ENCODE measurements around the gene FDX1.

The FDX1 gene

DNA sequence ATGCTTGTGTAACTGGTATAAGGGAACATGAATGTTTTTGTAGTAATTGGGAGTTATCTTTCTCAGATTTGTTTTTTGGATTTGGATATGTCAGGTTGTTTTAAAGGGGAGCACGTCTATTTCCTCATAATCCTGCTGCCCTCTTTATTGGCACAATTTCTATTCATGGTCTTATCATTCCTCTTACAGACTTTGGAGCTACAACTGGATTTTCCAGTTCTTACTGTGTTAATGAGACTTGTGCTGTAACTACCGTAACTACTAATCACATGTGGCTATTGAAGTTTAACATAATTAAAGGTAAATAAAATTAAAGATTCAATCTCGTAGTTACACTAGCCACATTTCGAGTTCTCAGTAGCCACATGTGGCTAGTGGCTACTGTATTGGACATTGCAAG is 1.9 kb downstream of the FDX1 start:
- no peak for DNase-seq

DNA sequence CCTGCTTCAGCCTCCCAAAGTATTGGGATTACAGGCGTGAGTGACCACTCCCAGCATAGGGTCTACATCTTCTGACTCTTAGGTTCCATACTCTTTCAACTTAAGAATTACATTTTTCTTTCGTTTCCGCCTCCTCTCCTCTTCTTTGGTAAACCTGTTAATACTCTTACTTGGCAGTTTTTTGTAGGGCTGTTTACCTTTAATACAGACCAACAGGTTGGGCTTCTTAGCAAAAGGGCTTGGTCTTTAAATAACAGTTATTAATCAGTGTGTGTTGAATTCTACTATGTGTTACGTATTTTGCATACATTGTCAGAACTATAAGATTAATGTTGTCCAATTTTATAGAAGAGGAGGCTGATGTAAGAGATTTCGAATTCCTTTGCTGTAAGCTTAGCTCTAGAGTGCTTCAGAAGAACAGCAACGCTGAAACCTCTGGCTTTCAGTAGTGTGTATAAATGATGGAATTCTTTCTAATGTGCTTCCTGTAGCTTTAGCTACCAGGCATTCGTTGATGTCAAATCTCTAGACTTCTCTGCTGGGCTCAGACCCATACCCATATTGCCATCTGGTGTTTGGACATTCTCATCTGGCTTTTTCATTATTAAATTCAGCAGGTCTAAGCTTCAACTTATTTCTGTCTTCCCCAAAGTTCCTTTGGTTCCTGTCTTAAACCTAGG is 3.1 kb downstream of the FDX1 start:
- DNase-seq: no peak

DNA sequence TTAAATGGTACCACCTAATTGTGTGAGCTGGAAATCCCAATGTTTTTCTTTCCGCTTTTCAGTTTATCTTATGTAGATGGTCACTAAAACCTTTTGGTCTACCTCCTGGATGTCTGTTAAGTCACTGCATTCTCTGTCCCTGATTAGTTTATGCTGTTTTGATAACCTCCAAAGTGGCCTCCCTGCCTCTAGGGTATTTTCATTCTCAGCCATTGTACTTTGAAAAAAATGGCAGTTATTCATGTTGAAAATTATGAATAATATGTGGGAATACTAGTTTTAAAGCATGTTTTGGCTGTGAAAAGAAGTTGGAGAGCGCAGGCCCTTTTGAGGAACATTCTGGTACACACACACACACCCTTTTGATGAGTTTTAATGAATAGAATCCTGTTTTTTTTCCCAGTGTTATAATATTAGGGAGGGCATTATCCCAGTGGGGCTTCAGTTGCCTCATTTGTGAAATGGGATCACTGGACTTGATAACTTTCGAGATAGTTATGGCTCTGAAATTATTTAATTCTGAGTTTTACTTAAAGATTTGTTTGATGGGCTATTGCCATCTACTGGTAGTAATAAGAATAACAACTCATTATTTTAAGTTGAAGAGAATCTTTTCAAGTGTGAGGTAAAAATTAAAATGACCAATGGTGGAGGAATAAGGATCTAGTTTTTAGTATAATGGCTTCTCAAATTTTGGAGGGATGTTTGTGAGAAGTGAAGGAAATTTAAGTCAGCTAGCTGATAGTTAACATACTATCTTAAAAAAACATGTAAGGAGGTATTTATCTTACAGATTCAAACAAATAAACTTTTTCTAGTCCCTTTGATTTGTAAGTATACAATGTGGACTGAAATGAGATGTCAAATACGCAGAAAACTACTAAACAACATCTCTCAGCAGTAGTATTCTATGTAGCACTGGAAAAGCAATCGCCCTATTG is 3.9 kb downstream of the FDX1 start:
- no peak for DNase-seq

DNA sequence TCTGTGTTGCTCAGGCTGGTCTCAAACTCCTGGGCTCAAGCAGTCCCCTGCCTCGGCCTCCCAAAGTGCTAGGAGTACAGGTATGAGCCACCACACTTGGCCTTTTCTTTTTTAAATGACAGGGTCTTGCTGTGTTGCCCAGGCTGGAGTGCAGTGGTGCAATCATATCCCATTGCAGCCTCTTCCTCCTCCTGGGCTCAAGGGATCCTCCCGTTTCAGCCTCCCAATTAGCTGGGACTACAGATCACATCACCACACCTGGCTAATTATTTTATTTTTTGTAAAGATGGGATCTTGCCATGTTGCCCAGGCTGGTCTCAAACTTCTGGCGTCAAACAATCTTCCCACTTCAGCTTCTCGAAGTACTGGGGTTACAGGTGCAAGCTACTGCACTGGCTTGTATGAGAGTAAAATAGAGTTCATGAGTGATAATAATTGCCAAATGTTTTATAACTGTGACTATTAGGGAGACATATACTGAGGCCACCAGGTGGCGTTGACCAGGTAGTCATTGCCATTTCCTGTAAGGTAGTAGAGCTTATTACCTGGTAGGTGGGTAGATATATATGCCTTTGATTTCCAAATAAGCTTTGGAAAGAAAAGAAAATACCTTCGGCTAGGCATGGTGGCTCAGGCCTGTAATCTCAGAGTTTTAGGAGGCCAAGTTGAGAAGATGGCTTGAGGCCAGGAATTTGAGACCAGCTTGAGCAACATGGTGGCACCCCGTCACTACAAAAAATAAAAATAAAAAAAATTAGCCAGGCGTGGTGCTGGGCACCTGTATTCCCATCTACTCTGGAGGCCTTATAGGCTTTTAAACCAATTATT is 5.4 kb downstream of the FDX1 start:
- DNase-seq: no peak

DNA sequence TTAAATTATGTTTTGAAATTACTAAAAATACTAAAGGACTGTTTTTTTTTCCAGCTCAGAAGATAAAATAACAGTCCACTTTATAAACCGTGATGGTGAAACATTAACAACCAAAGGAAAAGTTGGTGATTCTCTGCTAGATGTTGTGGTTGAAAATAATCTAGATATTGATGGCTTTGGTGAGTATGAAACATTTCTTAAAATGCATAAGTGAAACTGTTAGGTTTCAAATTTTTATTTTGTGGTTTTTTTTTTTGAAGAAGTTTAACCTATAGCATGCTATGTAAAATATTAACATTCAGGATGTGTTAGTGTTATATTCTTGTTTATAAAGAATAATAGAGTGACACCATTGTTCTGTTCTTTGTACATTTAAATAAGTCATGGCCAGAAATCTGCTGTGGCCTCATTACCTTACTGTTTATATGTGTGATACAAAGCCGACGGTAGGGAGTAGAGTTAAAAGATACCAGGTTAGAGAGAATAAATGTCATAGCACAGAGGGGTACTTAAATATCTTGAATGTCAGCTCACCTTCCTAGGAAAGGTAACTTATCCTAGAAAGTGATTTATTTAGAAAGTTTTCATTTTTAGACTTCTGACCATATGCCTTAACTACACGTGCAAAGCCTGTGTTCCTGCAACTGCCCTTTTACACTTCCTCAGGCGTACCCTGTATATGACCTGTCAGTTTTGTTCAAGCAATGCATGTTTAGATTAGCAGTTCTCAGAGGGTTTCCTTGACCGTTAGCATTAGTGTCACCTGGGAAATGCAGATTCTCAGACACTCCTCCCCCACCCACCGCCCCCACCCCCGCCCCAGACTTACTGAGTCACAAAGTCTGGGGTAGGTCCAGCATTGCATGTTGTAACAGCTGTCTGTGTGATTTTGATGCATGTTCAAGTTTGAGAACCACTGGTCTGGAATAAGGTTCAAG is 6.3 kb downstream of the FDX1 start:
- DNase-seq: no peak

DNA sequence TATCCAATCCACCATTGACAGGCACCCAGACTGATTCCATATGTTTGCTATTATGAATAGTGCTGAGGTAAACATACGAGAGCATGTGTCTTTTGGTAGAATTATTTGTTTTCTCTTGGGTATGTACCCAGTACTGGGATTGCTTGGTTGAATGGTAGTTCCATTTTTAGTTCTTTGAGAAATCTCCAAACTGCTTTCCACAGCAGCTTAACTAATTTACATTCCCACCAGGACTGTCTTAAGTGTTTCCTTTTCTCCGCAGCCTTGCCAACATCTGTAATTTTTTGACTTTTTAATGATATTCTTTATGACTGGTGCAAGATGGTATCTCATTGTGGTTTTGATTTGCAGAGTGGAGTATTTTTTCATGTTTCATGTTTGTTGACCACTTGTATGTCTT is 8.3 kb downstream of the FDX1 start:
- DNase-seq: no peak

DNA sequence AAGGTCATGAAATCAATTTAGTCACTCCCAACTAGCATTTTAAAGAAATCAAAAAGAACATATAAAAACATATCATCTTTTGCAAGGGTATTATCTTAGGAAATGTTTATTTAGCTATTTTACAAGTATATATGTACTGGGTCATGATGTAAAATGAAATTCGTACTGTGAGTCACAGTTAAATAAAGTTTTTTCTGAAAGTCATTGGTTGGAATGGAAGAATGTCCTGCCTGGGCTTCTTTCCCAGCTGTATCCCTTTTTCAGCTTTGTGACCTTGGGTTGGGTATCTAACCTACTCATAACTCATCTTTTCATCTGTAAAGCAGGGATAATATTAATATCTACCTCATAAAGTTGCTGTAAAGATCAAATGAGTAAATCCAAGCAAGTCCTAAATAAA is 15.7 kb downstream of the FDX1 start:
- DNase-seq: no peak

DNA sequence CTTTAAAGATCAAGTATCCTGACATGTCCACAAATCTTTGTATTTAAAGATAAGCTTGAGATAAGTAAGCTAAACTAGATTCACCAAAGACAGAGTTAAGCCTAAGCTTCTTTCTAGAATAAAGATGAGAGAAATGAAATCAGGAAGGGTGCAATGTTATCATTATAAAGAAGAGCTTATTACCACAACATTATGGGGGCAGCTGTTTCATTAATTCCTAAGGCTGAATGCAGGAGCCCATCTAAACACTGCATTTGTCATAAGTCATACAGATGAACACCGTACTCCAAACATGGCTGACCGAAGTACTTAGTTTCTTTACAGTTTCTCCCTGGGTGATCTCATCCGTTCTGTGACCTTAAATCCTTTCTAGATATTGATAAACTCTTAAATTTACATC is 16.3 kb downstream of the FDX1 start:
- DNase-seq: no peak

DNA sequence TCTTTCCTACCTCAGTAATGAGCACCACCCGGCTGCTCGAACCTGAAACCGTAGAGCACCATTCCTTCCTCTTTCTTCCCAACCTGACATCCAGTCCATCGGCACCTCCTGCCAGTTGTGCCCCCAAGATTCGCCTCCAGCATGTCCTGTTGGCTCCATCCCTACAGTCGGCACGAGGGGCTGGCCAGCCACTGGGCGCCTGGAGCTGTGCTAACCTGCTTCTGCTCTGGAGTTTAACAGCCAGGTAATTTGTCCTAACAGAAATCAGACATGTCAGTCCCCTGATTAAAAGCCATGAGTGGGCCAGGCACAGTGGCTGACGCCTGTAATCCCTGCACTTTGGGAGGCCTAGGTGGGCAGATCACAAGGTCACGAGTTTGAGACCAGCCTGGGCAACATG is 16.8 kb downstream of the FDX1 start:
- no peak for DNase-seq

DNA sequence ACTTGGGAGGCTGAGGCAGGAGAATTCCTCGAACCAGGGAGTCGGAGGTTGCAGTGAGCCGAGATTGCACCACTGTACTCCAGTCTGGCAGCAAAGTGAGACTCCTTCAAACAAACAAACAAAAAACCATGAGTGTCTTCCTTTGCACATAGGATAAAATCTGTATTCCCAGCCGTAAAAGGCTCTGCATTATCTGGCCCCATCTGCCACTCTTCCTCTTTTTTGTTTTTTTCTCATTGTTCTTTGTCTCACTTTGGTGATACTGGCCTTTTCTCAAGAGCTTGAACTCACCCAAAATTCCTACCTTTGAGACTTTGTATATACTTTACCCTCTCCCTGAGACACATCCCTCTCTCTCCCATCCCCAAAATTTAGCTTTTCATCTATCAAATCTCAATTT is 17.6 kb downstream of the FDX1 start:
- no peak for DNase-seq

DNA sequence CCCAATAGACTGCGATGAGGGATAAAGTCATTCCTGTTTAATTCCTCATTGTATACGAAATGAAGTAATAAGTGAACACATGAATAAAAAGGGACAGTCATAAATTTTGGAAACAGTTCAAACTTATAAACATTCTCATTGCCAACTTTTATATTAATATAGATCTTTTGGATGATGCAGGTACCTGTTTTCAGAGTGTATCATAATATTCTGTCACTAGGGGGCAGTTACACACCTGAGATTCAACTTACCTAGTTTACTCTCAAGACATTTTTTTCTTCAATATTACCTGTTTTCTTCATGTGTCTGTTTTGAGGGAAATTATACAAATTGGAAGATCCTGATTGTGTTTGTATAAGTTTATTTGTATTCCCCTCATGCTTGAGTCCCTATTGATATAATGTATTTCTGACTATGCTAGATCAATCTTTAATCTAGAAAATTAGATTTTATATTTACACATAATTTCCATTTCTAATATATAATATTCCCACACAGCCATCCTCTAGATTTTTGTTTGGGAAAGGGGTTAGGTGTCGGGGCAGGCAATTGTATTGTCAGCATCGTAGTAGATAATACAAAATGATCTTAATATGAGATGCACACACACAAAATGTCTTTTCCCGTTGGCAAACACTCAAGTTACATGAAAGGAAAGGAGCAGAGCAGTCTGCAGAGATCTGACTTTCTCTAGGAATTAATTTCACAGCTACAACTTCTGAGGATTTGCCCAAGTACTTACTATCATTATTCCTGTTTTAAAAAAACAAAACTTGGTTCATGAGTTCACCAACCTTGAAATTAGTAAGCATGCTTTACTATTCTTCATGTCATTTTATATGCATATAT is 18.4 kb downstream of the FDX1 start:
- no peak for DNase-seq

DNA sequence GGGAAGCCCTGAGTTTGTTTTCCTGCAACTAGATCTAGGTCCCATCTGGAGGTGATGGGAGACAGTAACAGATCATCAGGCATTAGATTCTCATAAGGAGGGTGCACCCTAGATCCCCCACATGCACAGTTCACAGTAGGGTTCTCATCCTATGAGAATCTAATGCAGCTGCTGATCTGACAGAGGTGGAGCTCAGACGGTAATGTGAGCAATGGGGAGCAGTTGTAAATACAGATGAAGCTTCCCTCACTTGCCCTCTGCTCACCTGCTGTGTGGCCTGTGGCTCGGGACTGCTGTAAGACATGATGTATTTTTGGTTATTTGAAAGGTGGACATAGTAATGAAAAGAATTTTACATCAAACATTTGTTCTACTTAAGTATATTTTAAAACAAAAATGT is 20.5 kb downstream of the FDX1 start:
- no peak for DNase-seq

DNA sequence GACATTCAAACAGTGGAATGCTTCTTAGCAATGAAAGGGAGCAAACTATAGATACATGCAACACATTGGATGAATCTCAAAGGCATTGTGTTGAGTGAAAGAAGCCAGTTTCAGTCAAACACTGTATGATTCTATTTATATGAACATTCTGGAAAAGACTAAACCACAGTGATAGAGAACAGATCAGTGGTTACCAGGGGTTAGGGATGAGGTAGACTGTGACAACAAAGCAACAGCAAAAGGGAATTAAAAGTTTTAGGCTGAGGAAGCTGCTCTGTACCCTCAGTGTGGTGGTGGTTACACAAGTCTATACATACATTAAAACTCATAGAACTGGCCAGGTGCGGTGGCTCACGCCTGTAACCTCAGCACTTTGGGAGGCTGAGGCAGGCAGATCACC is 23.0 kb downstream of the FDX1 start:
- DNase-seq: no peak

DNA sequence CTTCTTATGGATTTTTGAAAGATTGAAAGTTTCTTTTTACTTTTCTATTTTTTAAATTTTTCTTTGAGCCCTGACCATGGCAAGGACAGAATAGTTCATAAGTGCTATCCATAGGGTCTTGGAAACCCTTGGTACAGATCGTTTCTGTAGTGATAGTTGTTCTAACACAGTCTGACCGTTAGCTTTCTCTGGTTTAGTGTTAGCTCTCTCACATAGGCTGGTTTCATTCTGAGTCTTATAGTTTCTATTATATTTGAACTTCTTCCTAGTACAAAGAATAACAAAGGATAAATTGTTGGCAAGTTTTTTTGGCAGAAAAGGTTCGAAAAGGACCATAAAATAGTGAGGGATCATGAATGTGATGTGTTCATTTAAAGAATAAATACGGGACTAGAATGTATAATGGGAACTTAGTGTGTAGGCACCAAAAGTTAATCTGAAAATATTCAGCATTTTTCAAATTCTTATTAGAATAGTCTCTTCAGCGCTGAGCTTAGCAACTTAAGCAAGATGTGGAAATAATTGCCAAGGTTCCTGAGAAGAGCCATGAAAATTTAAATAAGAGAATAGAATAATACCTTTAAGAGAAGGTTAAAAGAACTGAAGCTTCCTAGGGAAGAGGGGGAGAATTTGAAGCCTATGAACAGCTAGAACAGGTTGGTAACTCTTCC is 24.1 kb downstream of the FDX1 start:
- DNase-seq: no peak

DNA sequence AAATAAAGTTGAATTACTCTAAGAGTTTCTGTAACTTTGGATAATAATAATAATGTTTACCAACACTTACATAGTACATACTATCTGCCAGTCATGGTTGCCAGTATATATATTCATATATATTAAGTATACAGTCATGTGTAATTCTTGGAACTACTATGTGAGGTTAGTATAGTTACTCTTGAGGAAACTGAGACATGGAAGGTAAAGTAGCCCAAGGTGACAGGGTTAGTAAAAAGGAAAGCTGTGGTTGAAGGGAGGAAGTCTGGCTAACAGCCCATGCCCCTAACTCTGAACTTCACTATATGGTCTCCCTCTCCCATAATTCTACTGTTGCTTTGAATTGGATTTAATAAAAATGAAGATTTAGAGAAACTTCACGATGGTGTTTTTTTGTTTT is 24.9 kb downstream of the FDX1 start:
- DNase-seq: no peak

DNA sequence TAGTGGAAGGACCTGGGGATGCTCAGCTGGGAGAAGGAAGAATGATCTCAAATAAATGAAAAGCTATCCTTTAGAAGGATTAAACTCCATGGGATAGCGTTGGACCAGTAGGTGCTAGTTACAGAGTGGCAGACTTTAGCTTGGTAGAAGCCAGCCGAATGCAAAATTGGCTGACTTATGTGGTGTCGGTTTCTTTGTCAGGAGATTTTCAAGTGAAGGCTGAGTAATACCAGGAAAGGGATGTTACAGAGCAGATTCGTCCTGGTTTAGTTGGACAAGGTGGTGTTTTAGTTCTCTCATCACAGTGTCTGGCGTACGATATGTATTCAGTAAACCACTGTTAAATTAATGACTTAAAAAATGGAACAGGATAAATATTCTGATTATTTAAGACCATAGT is 26.0 kb downstream of the FDX1 start:
- no peak for DNase-seq

DNA sequence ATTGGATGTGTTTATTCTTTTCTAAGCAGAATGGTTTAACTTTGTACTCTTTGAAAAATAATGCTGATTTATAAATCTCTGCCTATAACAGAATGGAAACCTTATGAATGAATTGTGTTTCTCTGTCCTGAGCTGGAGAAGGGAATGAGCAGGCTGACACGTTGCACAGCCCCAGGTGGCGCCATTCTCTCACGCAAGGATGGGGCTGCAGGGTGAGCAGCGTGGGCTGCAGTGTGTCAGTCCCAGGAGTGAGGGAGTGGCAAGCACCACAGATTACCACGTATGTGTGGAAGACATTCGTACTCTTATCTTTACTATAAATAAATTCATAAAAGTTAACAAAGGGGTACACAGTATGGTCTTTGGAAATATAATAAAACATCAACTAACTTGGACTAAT is 33.4 kb downstream of the FDX1 start:
- DNase-seq: peak; percentile 71

DNA sequence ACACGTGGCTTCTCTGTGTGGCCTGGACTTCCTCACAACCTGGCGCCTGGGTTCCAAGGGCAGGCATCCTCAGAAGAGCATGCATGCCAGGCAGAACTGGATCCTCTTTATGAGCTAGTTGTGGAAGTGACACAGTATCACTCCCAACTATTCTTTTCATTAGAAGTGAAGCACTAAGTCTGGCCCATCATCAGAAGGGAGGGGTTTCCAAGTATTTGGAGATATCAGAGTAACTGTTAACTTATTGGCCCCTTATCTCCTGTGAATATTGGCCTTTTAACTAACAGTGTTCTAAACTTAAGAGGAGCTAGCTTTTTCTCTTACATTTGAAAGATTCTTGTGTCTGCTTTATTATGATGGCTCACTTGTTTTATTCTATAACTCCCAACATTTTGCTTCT is 35.5 kb downstream of the FDX1 start:
- DNase-seq: no peak

DNA sequence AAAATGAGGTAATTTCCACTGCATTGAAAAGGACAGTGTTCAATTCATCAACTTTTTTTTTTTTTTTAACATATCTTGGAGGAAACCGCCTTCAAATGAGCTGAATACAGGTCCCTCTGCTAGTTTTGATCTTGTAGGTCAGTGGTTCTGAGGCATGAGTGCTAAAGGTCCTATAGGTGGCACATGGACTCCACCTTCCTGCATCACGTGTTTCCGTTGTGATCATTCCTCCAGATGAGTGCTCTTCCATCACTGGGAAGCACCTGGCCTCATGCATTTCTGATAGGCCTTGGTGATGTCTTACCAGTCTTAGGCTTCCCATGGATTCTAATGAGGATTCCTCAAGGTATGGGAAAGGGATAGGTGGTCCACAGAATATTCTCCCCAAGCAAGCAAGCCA is 37.8 kb downstream of the FDX1 start:
- DNase-seq: no peak

DNA sequence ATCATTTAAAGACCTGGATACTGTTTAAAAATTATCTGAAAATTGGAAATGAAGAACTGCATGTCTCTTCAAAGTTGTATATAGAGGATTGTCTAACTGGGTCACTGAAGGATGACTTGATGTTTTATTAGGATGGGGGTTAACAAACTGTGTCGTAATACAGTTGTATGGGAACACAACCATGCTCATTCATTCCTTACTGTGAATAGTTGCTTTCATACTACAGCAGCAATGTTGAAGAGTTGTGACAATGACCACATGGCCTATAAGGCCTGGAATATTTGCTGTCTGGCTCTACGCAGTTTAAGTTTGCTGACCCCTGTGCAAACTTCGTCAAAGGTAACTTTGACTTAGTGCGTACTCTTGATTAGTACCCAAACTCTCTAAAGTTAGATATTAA is 38.4 kb downstream of the FDX1 start:
- no peak for DNase-seq

DNA sequence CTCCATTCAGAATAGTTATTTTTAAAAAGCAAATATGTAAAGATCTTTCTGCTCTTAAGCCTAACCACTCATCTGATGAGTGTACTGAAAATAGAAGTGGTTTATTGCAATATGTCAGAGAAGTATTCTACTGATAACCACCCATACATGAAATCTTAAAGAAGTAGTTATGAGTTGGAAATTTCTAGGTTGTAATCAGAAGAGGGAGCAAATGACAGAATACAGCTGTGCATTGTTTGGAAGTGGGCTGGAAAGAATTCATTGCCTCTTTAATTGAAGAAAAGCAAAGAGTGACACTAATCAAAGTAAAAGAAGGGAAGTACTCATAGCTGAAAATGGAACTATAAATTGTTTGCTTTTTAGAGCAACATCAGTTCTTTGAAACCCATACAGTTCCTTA is 39.4 kb downstream of the FDX1 start:
- no peak for DNase-seq

Measured in right forelimb (tissue), 1 donor.